Measurements from ENCODE around the gene PARVA.

The PARVA gene

DNA sequence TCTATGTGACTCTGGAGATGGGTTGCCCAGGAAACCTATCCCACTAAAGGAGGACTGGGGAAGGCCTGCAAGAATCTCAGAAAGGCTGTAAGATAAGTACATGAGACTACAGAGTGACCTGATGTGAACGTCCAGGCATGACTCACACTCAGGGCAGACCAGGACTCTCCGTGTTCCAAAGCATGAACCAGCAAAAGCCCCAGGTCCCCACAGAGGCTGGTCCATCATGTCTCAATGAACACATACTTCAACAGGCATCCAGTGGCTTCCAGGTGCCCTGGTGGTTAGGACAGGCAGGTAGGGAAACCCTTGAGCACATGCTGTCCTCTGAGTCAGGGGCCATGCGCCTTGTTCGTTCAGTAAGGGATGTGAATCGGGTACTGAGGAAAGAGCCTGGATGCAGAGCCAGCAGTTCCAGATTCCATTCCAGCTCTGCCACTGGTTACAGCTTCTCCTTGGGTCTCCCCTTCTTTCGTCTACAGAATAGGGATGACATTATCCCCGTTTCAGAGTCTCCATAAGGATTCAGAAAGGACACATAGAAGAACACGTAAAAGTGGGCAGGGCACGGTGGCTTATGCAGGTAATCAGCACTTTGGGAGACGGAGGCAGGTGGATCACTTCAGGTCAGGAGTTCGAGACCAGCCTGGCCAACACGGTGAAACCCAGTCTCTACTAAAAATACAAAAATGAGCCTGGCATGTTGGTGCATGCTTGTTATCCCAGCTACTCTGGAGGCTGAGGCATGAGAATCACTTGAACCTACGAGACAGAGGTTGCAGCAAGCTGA is 167.8 kb downstream of the PARVA start:
- FAIRE-seq (no peak), DNase-seq (ENCODE audit: low spot score) (no peak)

DNA sequence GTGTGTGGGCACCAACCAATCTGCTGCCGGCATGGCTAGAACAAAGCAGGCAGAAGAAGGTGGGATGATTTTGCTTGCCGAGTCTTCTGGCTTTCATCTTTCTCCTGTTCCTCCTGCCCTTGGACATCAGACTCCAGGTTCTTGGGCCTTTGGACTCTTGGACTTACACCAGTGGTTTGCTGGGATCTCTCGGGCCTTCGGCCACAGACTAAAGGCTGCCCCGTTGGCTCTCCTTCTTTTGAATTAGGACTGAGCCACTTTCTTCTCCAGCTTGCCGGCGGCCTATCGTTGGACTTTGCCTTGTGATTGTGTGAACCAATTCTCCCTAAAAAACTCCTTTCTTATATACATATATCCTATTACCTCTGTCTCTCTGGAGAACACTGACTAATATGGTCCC is 168.8 kb downstream of the PARVA start:
- DNase-seq (ENCODE audit: low spot score) (no peak), FAIRE-seq (no peak)

DNA sequence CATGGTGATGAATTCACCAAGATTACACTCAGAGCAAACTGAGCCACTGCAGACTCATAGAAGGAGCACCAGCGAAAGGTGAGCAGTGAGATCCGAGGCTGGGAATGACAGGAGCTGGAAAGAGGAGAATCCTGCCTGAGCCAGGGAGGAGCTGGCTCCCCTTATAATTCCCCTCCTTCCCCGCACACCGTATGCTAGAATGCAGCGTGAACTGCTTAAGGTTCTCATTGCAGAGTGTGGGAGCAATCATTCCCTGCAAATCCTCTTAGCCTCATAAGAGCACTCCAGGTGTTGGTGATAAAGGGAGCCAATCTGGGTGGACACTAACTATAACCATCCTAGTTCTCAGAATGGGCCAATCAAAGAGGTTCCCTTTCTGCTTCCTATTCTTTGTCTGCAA is 169.3 kb downstream of the PARVA start:
- FAIRE-seq: no peak

DNA sequence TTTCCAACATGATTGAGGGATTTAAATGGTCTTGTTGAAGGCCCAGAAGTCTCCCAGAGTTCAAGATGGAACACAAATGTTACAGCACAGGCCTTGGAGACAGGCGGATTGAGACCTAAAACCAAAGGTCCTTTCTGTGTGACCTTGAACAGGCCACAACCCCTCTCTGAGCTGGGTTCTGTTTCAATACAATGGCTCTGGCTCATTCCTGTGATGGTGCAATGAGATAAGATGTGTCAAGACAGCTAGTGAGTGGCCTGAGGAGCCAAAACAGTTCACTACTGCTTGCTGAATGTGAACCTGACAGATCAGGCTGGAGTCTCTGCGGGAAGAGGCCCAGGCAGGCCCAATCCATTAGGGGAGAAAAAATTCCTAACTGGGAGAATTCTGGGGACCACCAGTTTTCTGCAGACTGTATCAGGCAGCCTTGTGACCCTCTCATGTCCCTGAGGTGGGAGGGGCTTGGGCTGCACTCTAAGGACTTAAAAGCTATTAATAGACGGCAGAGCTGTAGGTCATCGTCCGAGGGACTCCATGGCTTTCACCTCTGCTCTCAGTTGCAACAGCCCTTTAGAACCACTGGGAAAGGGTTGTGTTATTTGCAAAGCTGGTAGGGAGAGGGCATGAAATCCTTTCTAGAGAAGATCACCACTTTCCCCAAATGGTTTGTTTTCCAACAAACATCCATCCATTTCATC is 170.7 kb downstream of the PARVA start:
- DNase-seq (ENCODE audit: low spot score): no peak
- no peak for FAIRE-seq

More for the DNA sequence above, 169.3 kb downstream of the PARVA start:
- DNase-seq (ENCODE audit: low spot score): no peak

DNA sequence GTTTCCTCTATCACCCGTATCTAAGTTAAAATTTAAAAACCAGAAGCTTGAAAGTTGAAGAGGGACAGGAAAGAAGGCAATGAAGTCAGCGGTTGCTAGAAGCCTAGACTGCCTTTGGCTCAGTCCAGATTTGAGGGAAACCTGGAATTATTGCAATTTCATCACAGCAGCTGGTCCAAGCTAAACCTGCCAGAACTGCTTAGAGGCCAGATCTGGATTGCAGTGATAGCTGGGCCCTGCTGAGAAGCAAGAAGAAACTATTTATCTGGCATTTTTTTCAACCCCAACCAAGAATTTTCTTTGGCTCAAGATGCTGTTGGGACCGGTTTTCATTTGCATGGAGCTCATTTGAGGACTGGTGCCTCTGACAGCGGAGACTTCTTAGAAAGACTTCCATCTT is 175.3 kb downstream of the PARVA start:
- no peak for FAIRE-seq
- no peak for DNase-seq (ENCODE audit: low spot score)

DNA sequence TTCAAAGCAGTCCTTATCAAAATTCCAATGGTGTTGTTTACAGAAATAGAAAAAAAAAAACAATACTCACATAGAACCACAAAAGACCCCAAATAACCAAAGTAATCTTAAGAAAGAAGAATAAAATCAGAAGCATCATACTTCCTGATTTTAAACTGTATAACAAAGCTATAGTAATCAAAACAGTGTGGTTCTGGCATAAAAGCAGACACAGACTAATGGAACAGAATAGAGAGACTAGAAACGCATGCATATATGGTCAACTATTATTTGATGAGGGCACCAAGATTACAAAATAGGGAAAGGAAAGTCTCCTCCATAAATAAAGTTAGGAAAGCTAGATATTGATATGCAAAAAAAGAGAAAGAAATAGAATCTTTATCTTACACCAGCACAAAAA is 176.8 kb downstream of the PARVA start:
- FAIRE-seq: no peak
- no peak for DNase-seq (ENCODE audit: low spot score)

DNA sequence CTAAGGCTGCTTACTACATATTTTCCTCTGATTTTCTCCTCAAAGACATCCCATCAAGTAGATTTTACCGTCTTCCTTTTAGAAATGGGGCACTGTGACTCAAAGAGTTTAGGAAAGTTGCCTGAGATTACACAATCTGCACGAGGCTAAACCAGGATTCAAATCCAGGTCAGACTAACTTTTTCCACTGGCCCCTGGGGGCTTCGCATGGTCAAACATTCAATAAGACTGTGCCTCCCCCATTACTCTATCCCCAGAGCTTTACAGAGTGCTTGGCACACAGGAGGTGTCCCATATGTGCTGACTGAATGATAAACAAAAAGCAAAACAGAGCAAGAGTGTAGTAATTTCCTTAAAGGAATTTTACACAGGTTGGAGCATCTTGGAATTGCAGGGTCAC is 178.8 kb downstream of the PARVA start:
- DNase-seq (ENCODE audit: low spot score): no peak
- FAIRE-seq: no peak

DNA sequence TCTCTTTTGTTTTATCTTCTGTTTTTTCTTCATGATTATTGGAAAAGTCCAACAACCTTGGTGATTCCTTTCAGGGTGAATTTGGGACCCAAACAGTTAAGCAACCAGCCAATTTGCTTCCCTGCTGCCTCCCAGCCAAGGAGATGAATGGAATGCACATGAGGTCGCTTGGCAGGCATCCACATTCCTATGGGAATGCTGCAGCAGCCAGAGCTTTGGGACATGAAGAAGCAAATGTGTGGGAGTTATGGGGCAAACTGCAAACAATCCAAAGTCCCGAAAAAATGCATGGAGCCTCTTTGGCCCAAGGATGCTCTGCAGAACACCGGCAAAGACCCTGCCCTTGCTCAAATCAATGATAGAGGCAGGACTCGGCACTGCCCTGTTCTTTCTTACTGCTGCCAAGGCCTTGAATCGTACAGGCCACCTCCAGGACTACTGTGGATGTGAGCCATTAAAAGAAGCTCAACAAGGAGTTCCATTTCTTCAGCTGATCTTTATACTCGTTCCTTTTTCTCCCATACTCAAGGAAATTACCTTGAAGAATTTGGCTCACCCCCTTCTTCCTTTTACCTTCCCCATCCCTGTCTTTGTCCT is 179.5 kb downstream of the PARVA start:
- FAIRE-seq: peak; percentile 81

DNA sequence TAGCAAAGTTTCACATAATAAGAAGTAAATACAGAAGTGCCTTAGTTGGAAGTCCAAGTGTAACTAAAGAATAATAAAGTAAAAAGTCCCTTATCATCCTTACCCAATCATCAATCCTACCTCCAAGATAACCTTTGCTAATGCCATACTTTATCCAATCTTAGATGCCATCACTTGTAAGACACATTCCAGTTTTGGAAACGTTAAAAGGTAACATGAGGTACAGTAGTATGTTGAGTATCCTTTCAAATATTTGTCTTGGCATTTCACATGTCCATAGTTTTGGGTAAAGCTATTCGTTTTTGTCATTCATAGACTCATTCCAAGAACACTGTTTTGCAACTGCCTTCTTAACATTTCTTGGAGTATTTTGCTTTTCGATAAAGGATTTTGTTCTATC is 181.6 kb downstream of the PARVA start:
- DNase-seq (ENCODE audit: low spot score) (no peak), FAIRE-seq (no peak)

More for the DNA sequence above, 179.5 kb downstream of the PARVA start:
- peak; percentile 67 for DNase-seq (ENCODE audit: low spot score)

DNA sequence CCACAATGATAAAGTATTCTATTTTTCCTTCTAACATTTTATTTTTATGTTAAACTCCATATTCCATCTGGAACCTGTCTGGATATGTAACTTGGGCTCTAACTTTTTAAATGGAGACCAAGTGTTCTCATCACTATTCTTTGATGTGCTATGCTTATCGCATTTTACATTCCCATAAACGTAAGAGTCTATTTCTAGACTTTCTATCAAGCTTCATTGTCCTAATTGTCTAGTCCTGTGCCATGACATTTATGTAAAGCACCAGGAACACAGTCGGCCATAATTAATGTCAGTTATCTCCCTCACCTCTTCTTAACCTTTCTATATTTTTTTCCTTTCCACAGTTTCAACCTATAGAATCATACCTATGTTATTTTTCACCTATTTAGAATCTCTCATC is 183.0 kb downstream of the PARVA start:
- FAIRE-seq (no peak), DNase-seq (ENCODE audit: low spot score) (no peak)

DNA sequence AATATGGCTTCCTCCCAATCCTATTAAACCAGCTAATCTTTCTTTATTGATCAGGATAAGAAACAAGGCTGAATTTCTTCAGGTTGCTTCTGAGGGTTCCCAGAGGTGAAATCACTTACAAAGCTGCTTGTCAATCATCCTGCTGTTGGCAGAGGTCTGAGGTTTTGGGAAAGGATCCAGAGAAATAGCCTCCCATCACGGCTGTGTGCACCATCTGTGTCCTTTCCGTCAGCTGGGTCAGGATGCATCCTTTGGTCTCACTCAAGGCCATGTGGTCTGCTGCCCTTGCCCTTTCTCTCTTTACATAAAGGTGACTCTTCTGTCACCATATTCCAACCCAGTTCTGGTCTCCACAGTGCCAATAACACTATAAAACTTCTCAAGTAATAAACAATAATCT is 183.5 kb downstream of the PARVA start:
- DNase-seq (ENCODE audit: low spot score) (no peak), FAIRE-seq (no peak)

DNA sequence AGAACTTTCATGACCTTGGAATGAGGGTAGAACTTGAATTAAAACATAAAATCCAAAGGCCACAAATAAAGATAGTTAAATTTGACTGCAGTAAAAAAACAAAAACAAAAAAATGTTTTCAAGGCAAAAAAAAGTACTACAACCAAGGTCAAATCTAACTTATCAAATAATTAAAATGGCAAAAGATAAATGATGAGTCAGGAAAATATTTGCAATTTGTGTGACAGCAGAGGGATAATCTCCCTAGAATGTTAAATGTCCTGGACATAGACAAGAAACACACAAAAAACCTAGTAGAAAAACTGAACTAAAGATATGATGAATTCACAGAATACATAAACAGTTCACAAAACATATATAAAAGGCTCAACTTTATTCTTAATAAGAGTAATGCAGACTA is 186.6 kb downstream of the PARVA start:
- no peak for DNase-seq (ENCODE audit: low spot score)
- FAIRE-seq: no peak

DNA sequence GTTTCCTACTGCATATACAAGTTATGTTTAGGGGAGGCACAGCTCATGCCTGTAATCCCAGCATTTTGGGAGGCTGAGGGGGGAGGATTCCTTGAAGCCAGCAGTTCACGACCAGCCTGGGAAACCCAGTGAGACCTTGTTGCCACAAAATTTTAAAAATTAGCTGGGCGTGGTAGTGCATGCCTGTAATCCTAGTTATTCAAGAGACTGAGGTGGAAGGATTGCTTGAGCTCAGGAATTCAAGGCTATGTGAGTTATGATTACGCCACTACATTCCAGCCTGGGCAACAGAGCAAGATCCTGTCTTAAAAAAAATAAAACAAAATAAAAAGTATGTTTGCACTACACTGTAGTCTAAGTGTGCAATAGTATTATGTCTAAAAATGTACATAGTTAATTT is 188.0 kb downstream of the PARVA start:
- FAIRE-seq (no peak), DNase-seq (ENCODE audit: low spot score) (no peak)

DNA sequence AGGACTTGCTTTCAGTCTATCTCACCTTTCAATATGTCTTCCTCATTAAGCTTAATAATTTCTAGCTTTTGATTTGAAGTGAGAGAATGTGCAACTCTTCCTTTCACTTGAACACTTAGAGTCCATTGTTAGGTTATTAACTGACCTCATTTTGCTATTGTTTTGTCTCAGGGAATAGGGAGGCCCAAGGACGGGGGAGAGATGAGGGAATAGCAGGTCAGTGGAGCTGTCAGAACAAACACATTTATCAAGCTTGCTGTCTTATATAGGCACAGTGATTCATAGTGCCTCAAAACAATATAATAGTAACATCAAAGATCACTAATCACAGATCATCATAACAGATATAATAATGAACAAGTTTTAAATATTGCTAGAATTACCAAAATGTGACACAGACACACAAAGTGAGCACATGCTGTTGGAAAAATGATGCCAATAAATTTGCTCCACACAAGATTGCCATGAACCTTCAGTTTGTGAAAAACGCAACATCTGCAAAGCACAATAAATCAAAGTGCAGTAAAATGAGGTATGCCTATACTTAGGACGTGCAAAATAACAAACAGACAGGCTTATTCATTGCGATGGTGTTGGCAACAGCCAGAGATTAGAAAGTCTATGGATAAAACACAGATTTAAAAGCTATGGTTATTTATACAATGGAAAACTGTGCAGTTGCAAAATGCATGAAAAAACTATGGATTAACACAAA is 190.5 kb downstream of the PARVA start:
- DNase-seq (ENCODE audit: low spot score) (no peak), FAIRE-seq (no peak)

DNA sequence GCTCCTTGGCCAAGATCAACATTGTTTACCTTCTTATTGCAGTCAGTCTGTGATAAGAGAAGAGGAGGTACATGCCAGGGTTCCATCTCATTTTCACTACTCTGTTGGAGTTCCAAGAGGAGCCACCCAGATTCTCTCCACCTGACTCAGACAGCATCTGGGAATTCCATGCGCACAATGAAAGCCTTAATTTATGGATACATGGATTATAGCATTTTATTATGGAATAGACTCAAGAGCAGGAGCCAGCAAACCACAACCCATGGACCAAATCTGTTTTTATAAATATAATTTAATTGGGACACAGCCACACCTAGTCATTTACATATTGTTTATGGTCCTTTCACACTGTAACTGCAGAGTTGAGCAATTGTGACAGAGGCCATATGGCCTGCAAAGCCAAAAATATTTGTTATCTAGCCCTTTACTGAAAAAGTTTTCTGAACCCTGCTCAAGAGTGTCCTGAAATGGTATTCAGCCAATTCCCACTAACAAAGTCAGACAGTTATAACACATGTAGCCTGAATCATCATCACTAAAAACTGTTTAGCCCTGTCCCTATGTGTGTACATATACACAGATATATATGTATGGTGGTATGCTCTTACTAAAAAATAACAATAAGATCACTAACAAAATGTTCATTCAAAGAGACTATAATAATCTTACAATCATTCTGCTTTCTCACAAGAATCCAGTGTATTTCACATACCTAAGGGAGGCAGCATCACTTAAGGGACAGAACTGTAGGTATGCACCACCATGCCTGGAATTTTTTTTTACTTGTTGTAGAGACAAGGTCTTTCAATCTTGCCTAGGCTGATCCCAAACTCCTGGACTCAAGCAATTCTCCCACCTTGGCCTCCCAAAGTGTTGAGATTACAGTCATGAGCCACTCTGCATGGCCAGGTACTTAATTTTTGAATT is 192.4 kb downstream of the PARVA start:
- no peak for FAIRE-seq

DNA sequence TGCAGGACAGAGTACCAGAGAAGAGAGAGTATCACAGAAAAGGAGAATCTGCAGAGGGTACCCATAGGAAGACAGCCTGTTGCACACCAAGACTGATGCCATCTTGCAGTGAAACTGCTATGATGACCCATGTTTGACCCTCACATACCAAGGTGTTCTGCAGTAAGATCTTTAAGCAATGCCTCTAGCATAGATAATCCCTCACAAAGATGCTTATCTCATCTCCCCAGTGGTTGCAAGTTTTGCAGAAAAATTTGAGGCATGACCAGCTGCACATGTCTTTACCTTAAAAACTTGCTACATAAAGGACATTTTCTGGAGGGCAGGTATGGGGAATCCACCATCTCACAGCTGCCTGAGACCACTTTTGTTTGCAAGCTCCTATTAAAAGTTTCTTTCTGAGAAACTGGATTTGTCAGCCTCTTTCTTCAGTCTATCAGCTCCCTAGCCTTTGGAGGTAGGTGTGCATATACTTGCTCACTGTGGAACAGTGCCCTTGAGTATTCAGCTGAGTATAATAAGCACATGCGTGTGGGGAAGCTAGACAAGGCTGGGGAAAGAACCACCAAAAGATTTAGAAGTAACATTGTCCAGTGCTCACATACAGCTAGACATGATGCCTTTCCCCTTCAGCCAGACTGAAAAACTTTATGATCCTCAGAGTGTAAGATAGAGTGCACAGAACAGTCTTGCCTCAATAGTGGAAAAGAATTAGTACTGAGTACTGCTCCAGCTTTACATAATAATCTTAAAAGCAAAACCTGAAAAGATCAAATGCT is 196.5 kb downstream of the PARVA start:
- DNase-seq (ENCODE audit: low spot score): no peak
- FAIRE-seq: no peak

More for the DNA sequence above, 192.4 kb downstream of the PARVA start:
- no peak for DNase-seq (ENCODE audit: low spot score)

DNA sequence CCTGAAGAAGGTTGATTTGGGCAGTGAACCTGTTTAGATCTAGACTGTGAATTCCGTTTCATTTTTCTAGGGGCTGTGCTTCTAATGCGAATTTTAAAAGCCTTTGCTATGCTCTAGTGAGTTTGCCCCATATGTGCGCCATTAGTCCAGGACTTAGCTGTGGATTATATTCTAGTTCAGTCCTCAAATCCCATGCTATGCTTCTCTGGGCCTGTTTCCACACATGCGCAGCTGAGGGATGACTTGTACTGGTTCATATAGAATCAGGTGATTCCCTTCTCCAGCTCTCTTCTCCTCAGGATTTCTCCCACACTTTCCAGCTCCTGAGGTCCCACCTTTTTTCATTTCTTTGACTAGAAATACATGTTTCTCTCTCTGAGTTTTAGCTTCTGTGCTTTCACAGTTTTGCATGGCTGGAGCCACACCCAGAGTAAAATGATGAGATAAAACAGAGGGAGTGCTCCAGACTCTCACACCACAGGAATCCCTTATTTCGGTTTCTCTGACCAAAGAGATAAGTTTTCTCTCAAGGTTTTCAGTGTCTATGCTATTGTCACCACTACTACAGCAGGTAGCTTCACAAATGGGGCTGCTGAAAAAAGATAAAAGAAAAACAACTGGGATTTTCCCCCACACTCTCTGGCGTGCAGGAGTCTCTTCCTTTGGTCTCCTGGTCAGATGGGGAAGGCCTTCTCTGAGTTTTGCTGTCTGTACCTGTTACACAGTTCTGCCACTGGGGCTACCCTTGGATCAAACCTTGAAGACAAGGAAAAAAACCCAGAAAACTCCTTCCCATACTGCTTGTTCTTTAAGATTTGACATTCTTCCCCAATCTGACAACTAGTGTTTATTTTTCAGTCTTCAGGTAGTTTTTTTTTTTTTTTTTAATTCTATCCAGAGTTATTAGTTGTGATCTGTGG is 200.6 kb downstream of the PARVA start:
- no peak for FAIRE-seq
- no peak for DNase-seq (ENCODE audit: low spot score)

DNA sequence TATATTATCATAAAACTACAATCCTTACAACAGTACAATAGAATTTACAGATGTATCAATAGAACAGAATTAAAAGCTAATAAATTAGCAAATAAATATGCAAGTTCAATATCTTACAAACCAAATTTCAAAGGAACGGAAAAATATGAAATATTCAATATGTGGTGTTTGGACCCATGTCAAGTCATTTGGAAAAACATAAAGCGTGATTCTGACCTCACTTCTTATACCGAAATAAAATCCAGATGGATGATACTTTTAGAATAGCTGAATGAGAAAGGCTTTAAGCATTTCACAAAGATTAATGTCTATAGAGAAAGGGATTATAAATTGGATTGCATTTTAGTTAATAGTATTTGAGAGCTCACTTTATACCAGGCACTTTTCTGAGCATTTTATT is 204.0 kb downstream of the PARVA start:
- FAIRE-seq: no peak
- DNase-seq (ENCODE audit: low spot score): no peak

DNA sequence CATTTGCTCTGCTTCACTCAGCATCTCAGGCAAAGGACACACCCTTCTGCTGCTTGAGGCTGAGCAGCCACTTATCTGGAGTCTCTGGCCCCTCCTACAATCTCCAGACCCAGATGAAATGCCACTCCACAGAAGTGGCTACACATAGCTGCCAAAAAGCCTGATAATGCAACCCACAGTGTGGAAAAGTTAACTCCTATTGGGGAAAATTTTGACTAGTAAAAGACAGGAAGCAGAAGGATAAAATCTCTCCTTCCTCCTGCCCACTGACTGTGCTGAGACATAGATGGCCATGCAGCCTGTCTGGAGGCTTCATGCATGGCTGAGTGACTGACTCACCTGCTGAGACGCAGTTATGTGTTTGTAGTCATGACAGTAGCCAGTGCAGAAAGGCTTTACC is 204.6 kb downstream of the PARVA start:
- DNase-seq (ENCODE audit: low spot score) (peak; percentile 97), FAIRE-seq (peak; percentile 98)

Data from RCC 7860 (cell line).